Activated B cell treated with CpG ODN at 0.5 μM for 24 hours (primary cell): ENCODE results near the gene LCE1F. TPM values are rescaled to one million over a fixed set of nuclear protein-coding genes. Genes with fewer than 3 reads are reported as not detected.

Experiments used
- ATAC-seq: fragments of 200-7000 bp; cut with Tn5 transposase; one replicate; pipeline ENCODE4 v1.10.0; 2021; ENCODE audit warnings: low read depth, mild to moderate bottlenecking, moderate library complexity
- CTCF ChIA-PET: fragments of 350-600 bp; sonication (Branson Sonifier 250); formaldehyde crosslinking; loops from one replicate; lab custom pipeline; 2021; ENCODE audit warnings: antibody characterized with exemption; lab: Charles Lee
- POLR2A ChIA-PET: fragments of 350-600 bp; sonication (Branson Sonifier 250); formaldehyde crosslinking; loops from one replicate; lab custom pipeline; 2021; ENCODE audit warnings: antibody characterized with exemption; lab: Charles Lee
- DNase-seq: peaks from one replicate; pipeline ENCODE4 v3.0.0; 2022
- H3K27ac Mint-ChIP-seq: one replicate; pipeline ENCODE4 v1.8.0; 2020; ENCODE audit warnings: mixed read lengths
- H3K27me3 Mint-ChIP-seq: one replicate; pipeline ENCODE4 v1.8.0; 2021; ENCODE audit warnings: mixed read lengths
- H3K36me3 Mint-ChIP-seq: one replicate; pipeline ENCODE4 v1.8.0; 2021; ENCODE audit warnings: low read depth, mixed read lengths
- H3K4me1 Mint-ChIP-seq: one replicate; pipeline ENCODE4 v1.8.0; 2021; ENCODE audit warnings: mixed read lengths
- H3K4me3 Mint-ChIP-seq: one replicate; pipeline ENCODE4 v1.8.0; 2020; ENCODE audit warnings: mild to moderate bottlenecking, mixed read lengths
- H3K9me3 Mint-ChIP-seq: one replicate; pipeline ENCODE4 v1.8.0; 2020; ENCODE audit warnings: mixed read lengths
- CTCF ChIP-seq: fragments of 200-600 bp; IDR thresholded peaks from one replicate; pipeline ENCODE4 v1.8.0; 2022; ENCODE audit warnings: antibody characterized with exemption, mild to moderate bottlenecking
- intact Hi-C: fragments of 100-400 bp; cut with micrococcal nuclease; formaldehyde crosslinking; loops from one replicate; pipeline ENCODE4 v1.15.1; 2024
- total RNA-seq: library from RNA; stranded (reverse); gene quantifications from 2 replicates; pipeline ENCODE4 v1.2.3, GENCODE V29; 2022

Gene LCE1F
- total RNA-seq, 1 donor from 2014 or later = not detected

- H3K4me1 Mint-ChIP-seq = no peaks in the 10 kb centered on the region
- H3K27ac Mint-ChIP-seq = no peak overlapping the region
- ATAC-seq (no peak), DNase-seq (no peak)
- peaks cover 6% of the 10 kb centered on the region for H3K27me3 Mint-ChIP-seq
- POLR2A ChIA-PET = no interaction called here
- no peak for TF ChIP-seq CTCF
- H3K4me3 Mint-ChIP-seq = no peak overlapping the region
- H3K9me3 Mint-ChIP-seq = no peaks in the 10 kb centered on the region
- H3K36me3 Mint-ChIP-seq = no peaks in the 10 kb centered on the region
- intact Hi-C loops = no loop called here
- CTCF ChIA-PET = no interaction called here
Observed at GRCh38 chr1:152795686-152796085, 20.7 kb downstream of the LCE1F start.

- CTCF ChIA-PET = no interaction called here
- Mint-ChIP-seq H3K27ac (no peak within 1 kb of the TSS), H3K36me3 (no peaks in the 10 kb centered on the region), H3K4me1 (no peaks in the 10 kb centered on the region), H3K9me3 (no peaks in the 10 kb centered on the region), H3K27me3 (peaks cover 6% of the 10 kb centered on the region), H3K4me3 (no peak within 1 kb of the TSS)
- ATAC-seq (no peak), DNase-seq (no peak)
- intact Hi-C loops = no loop called here
- POLR2A ChIA-PET = no interaction called here
- no peak for TF ChIP-seq CTCF
Observed at GRCh38 chr1:152796421-152796820, 21.5 kb downstream of the LCE1F start, which contains the start of gene LCE1D. LCE1D (plus strand) TSS chr1:152796721; CDS start chr1:152797795, 1,074 bp downstream.

GRCh38 chr1:152801333-152801732 lies 26.4 kb downstream of the LCE1F start:
- ATAC-seq = no peak
- H3K27me3 Mint-ChIP-seq = peaks cover 10% of the 10 kb centered on the region
- H3K9me3 Mint-ChIP-seq = no peaks in the 10 kb centered on the region
- intact Hi-C loops = no loop called here
- no peak for TF ChIP-seq CTCF
- no peaks in the 10 kb centered on the region for H3K4me1 Mint-ChIP-seq
- no peak for DNase-seq
- H3K36me3 Mint-ChIP-seq = no peaks in the 10 kb centered on the region
- ChIA-PET CTCF (no interaction called here), POLR2A (no interaction called here)
- no peak overlapping the region for H3K27ac Mint-ChIP-seq
- H3K4me3 Mint-ChIP-seq = no peak overlapping the region

- intact Hi-C loops = no loop called here
- DNase-seq = no peak
- Mint-ChIP-seq H3K27ac (no peak within 1 kb of the TSS), H3K36me3 (no peaks in the 10 kb centered on the region), H3K9me3 (peaks cover 4% of the 10 kb centered on the region), H3K4me1 (no peaks in the 10 kb centered on the region), H3K27me3 (peaks cover 8% of the 10 kb centered on the region), H3K4me3 (no peak within 1 kb of the TSS)
- no peak for ATAC-seq
- CTCF ChIA-PET = no interaction called here
- POLR2A ChIA-PET = no interaction called here
- TF ChIP-seq CTCF = no peak
Observed at GRCh38 chr1:152806576-152806975, 31.6 kb downstream of the LCE1F start, which contains the start of gene LCE1C. LCE1C (minus strand) TSS chr1:152806651; CDS start chr1:152805478, 1,173 bp downstream.

- ChIA-PET POLR2A (no interaction called here), CTCF (no interaction called here)
- H3K9me3 Mint-ChIP-seq = peaks cover 4% of the 10 kb centered on the region
- no peak overlapping the region for H3K27ac Mint-ChIP-seq
- H3K4me3 Mint-ChIP-seq = no peak overlapping the region
- no peaks in the 10 kb centered on the region for H3K4me1 Mint-ChIP-seq
- intact Hi-C loops = no loop called here
- H3K36me3 Mint-ChIP-seq = no peaks in the 10 kb centered on the region
- no peak for TF ChIP-seq CTCF
- no peak for DNase-seq
- no peak for ATAC-seq
- peaks cover 4% of the 10 kb centered on the region for H3K27me3 Mint-ChIP-seq
Observed at GRCh38 chr1:152811050-152811449, 36.1 kb downstream of the LCE1F start.
